Uterus (tissue), 2 donors: ENCODE measurements around the gene TBC1D9.

Experiments used
- POLR2A ChIP-seq, 2 donors: fragments of 450-650 bp; IDR thresholded peaks; one replicate each; pipeline ENCODE4 v1.6.1; 2016; ENCODE audit warnings: antibody characterized with exemption in 2 of 2, mild to moderate bottlenecking in 1 of 2, moderate library complexity in 1 of 2
- TF ChIP-seq, protein P1 (sequence below), 4 experiments: fragments of 200-600 bp in 2 of 4; fragments of 450-650 bp in 2 of 4; sonication (generic) in 2 of 4; IDR thresholded peaks; one replicate each; pipeline ENCODE4 v1.5.1; 2016 to 2019; ENCODE audit warnings: antibody characterized with exemption in 4 of 4, mild to moderate bottlenecking in 2 of 4, moderate library complexity in 1 of 4

- TF ChIP-seq, protein P1, sequence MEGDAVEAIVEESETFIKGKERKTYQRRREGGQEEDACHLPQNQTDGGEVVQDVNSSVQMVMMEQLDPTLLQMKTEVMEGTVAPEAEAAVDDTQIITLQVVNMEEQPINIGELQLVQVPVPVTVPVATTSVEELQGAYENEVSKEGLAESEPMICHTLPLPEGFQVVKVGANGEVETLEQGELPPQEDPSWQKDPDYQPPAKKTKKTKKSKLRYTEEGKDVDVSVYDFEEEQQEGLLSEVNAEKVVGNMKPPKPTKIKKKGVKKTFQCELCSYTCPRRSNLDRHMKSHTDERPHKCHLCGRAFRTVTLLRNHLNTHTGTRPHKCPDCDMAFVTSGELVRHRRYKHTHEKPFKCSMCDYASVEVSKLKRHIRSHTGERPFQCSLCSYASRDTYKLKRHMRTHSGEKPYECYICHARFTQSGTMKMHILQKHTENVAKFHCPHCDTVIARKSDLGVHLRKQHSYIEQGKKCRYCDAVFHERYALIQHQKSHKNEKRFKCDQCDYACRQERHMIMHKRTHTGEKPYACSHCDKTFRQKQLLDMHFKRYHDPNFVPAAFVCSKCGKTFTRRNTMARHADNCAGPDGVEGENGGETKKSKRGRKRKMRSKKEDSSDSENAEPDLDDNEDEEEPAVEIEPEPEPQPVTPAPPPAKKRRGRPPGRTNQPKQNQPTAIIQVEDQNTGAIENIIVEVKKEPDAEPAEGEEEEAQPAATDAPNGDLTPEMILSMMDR (IDR thresholded peaks at IDR 0.05), result no peak
- no peak for TF ChIP-seq POLR2A (IDR thresholded peaks at IDR 0.05)
These were observed 110.4 kb downstream of the TBC1D9 start for GRCh38 chr4:140645614-140646412.
